Hepatocyte (in vitro differentiated cells): ENCODE results near the gene FAM43B. TPM values are rescaled to one million over a fixed set of nuclear protein-coding genes. Genes with fewer than 3 reads are reported as not detected.

Experiments
- DNase-seq: peaks from one replicate; pipeline ENCODE4 v3.0.0-alpha.2; 2016; ENCODE audit warnings: low spot score
- H2AFZ ChIP-seq: fragments of 200-600 bp; sonication (generic); 2 replicates; pipeline ENCODE4 v1.6.0; 2016; ENCODE audit warnings: antibody characterized with exemption, mild to moderate bottlenecking
- H3K27ac ChIP-seq: fragments of 200-600 bp; sonication (generic); 2 replicates; pipeline ENCODE4 v1.5.1; 2016; ENCODE audit warnings: mild to moderate bottlenecking
- H3K27me3 ChIP-seq: fragments of 200-600 bp; sonication (generic); 2 replicates; pipeline ENCODE4 v1.6.1; 2016
- H3K36me3 ChIP-seq: fragments of 200-600 bp; sonication (generic); replicated peaks from 2 replicates; pipeline ENCODE4 v1.5.1; 2016; ENCODE audit warnings: low read depth; ENCODE audit not compliant: insufficient read depth
- H3K4me1 ChIP-seq: fragments of 200-600 bp; sonication (generic); 2 replicates; pipeline ENCODE4 v1.5.1; 2016; ENCODE audit warnings: mild to moderate bottlenecking, moderate library complexity; ENCODE audit not compliant: insufficient read depth
- H3K4me2 ChIP-seq: fragments of 200-600 bp; sonication (generic); 2 replicates; pipeline ENCODE4 v1.6.0; 2016
- H3K4me3 ChIP-seq: fragments of 200-600 bp; sonication (generic); 2 replicates; pipeline ENCODE4 v1.5.1; 2016; ENCODE audit warnings: mild to moderate bottlenecking
- H3K79me2 ChIP-seq: fragments of 200-600 bp; sonication (generic); 2 replicates; pipeline ENCODE4 v1.6.0; 2017; ENCODE audit warnings: mild to moderate bottlenecking
- H3K9me2 ChIP-seq: fragments of 200-600 bp; sonication (generic); replicated peaks from 2 replicates; pipeline ENCODE4 v1.6.0; 2017; ENCODE audit warnings: mild to moderate bottlenecking; ENCODE audit not compliant: insufficient read depth
- H3K9me3 ChIP-seq: fragments of 200-600 bp; sonication (generic); 2 replicates; pipeline ENCODE4 v1.5.1; 2016; ENCODE audit warnings: low read depth, mild to moderate bottlenecking
- H4K20me1 ChIP-seq: fragments of 200-600 bp; sonication (generic); 2 replicates; pipeline ENCODE4 v1.6.0; 2016; ENCODE audit warnings: mild to moderate bottlenecking; ENCODE audit not compliant: insufficient read depth, poor library complexity, severe bottlenecking
- CTCF ChIP-seq: fragments of 200-600 bp; sonication (generic); IDR thresholded peaks from 2 replicates; pipeline ENCODE4 v1.5.1; 2016; ENCODE audit warnings: antibody characterized with exemption, mild to moderate bottlenecking; ENCODE audit not compliant: poor library complexity
- EZH2 ChIP-seq: fragments of 200-600 bp; sonication (generic); IDR thresholded peaks from 2 replicates; pipeline ENCODE4 v1.6.1; 2016; ENCODE audit warnings: antibody characterized with exemption, mild to moderate bottlenecking, borderline replicate concordance
- EZH2phosphoT487 ChIP-seq: fragments of 200-600 bp; sonication (generic); IDR thresholded peaks from one replicate; pipeline ENCODE4 v1.6.1; 2018; ENCODE audit warnings: antibody characterized with exemption, mild to moderate bottlenecking, low read depth, moderate library complexity; ENCODE audit not compliant: unreplicated experiment, severe bottlenecking
- WGBS: methylation state at CpG from one replicate; pipeline ENCODE4 v1.1.6; 2016; ENCODE audit warnings: low lambda C conversion rate; ENCODE audit errors: missing lambda C conversion rate; 5-methylcytosine and 5-hydroxymethylcytosine counted together
- polyA plus RNA-seq: library from polyadenylated mRNA; unstranded; fragments of >200 nt; fragmentation: Nextera tagmentation; extraction: Ambion mirVana; gene quantifications from 2 replicates; pipeline ENCODE4 v1.2.1, GENCODE V29; 2016
- total RNA-seq: library from RNA; depleted of rRNA; stranded (reverse); fragments of >200 nt; gene quantifications from 2 replicates; pipeline ENCODE4 v1.2.3, GENCODE V29; 2014

FAM43B gene
- total and polyA plus RNA-seq, 2 experiments from 2014 or later: 0.10 to 0.81 TPM

- no peaks in the 10 kb centered on the region for H3K9me3 ChIP-seq
- DNase-seq: no peak
- H3K4me2 ChIP-seq: no peak overlapping the region
- H3K36me3 ChIP-seq: no peaks in the 10 kb centered on the region
- no peak for TF ChIP-seq EZH2
- TF ChIP-seq EZH2phosphoT487: no peak
- TF ChIP-seq CTCF: no peak
- no peaks in the 10 kb centered on the region for H4K20me1 ChIP-seq
- H3K27me3 ChIP-seq: peaks cover 43% of the 10 kb centered on the region
- H3K9me2 ChIP-seq: no peaks in the 10 kb centered on the region
- no peaks in the 10 kb centered on the region for H3K79me2 ChIP-seq
- WGBS: 86% methylated on average over 5 of the region's 5 CpGs
- H3K4me1 ChIP-seq: peaks cover 4% of the 10 kb centered on the region
- H2AFZ ChIP-seq: no peak overlapping the region
- no peak overlapping the region for H3K4me3 ChIP-seq
- H3K27ac ChIP-seq: no peak overlapping the region
Observed at GRCh38 chr1:20558191-20558590, 5.8 kb downstream of the FAM43B start.

- no peaks in the 10 kb centered on the region for H3K9me3 ChIP-seq
- DNase-seq: no peak
- H3K36me3 ChIP-seq: no peaks in the 10 kb centered on the region
- no peak overlapping the region for H3K4me2 ChIP-seq
- no peaks in the 10 kb centered on the region for H3K9me2 ChIP-seq
- no peaks in the 10 kb centered on the region for H4K20me1 ChIP-seq
- no peak overlapping the region for H2AFZ ChIP-seq
- H3K27ac ChIP-seq: no peak overlapping the region
- WGBS: 74% methylated on average over 1 of the region's 1 CpG
- H3K79me2 ChIP-seq: no peaks in the 10 kb centered on the region
- no peak overlapping the region for H3K4me3 ChIP-seq
- no peaks in the 10 kb centered on the region for H3K4me1 ChIP-seq
- peaks cover 22% of the 10 kb centered on the region for H3K27me3 ChIP-seq
- no peak for TF ChIP-seq EZH2
- no peak for TF ChIP-seq EZH2phosphoT487
- TF ChIP-seq CTCF: no peak
Observed at GRCh38 chr1:20560966-20561365, 8.6 kb downstream of the FAM43B start.

GRCh38 chr1:20565234-20565633, 12.9 kb downstream of the FAM43B start:
- Histone ChIP-seq H3K4me2 (no peak overlapping the region), H2AFZ (no peak overlapping the region), H3K36me3 (no peaks in the 10 kb centered on the region), H3K4me1 (no peaks in the 10 kb centered on the region), H3K9me2 (no peaks in the 10 kb centered on the region), H3K27me3 (peaks cover 2% of the 10 kb centered on the region), H3K79me2 (no peaks in the 10 kb centered on the region), H3K27ac (no peak overlapping the region), H3K4me3 (no peak overlapping the region), H4K20me1 (no peaks in the 10 kb centered on the region), H3K9me3 (no peaks in the 10 kb centered on the region)
- TF ChIP-seq CTCF: no peak
- TF ChIP-seq EZH2: no peak
- TF ChIP-seq EZH2phosphoT487: no peak
- no peak for DNase-seq
- 68% methylated on average over 4 of the region's 4 CpGs for WGBS

GRCh38 chr1:20569523-20570098, 17.2 kb downstream of the FAM43B start:
- Histone ChIP-seq H2AFZ (no peak overlapping the region), H3K4me3 (no peak overlapping the region), H3K9me2 (no peaks in the 10 kb centered on the region), H3K27me3 (peaks cover 6% of the 10 kb centered on the region), H3K4me2 (no peak overlapping the region), H4K20me1 (no peaks in the 10 kb centered on the region), H3K4me1 (no peaks in the 10 kb centered on the region), H3K36me3 (no peaks in the 10 kb centered on the region), H3K79me2 (no peaks in the 10 kb centered on the region), H3K27ac (no peak overlapping the region), H3K9me3 (no peaks in the 10 kb centered on the region)
- DNase-seq: no peak
- WGBS: 89% methylated on average over 4 of the region's 4 CpGs
- TF ChIP-seq CTCF (no peak), EZH2 (no peak), EZH2phosphoT487 (no peak)
